Aorta (tissue), 5 donors: Measurements from ENCODE around the gene HERC6. TPM values are rescaled to one million over a fixed set of nuclear protein-coding genes. Genes with fewer than 3 reads are reported as not detected.
A peak's percentile ranks its signal among the peaks of the same experiment; 100 is the strongest.

Experiments
- ATAC-seq: fragments of 200-7000 bp; cut with Tn5 transposase; one replicate; pipeline ENCODE4 v1.9.1; 2022; ENCODE audit warnings: moderate library complexity; ENCODE audit not compliant: low FRiP score
- DNase-seq, 2 donors: peaks; one replicate each; pipeline ENCODE4 v3.0.0-alpha.2; 2020
- H3K27ac ChIP-seq, 2 donors: one replicate each; pipeline ENCODE4 v1.5.1; 2013; ENCODE audit warnings: low read length in 2 of 2, mild to moderate bottlenecking in 2 of 2, moderate library complexity in 2 of 2, control low read depth in 1 of 2, inconsistent platforms in 1 of 2, low read depth in 1 of 2
- H3K27me3 ChIP-seq, 2 donors: one replicate each; pipeline ENCODE4 v1.6.1; 2013; ENCODE audit warnings: control low read depth in 1 of 2, low read length in 1 of 2, mild to moderate bottlenecking in 1 of 2, moderate library complexity in 1 of 2; ENCODE audit not compliant: insufficient read depth in 2 of 2, control insufficient read depth in 1 of 2
- H3K36me3 ChIP-seq, 2 donors: one replicate each; pipeline ENCODE4 v1.6.1; 2013; ENCODE audit warnings: control low read depth in 1 of 2, low read length in 1 of 2, mild to moderate bottlenecking in 1 of 2; ENCODE audit not compliant: insufficient read depth in 2 of 2, control insufficient read depth in 1 of 2
- H3K4me1 ChIP-seq, 2 donors: one replicate each; pipeline ENCODE4 v1.6.1; 2013; ENCODE audit warnings: low read length in 2 of 2, control low read depth in 1 of 2, mild to moderate bottlenecking in 1 of 2, moderate library complexity in 1 of 2; ENCODE audit not compliant: insufficient read depth in 2 of 2, control insufficient read depth in 1 of 2
- H3K4me3 ChIP-seq, 2 donors: one replicate each; pipeline ENCODE4 v1.5.1; 2013; ENCODE audit warnings: low read length in 2 of 2, control low read depth in 1 of 2, mild to moderate bottlenecking in 1 of 2
- H3K9me3 ChIP-seq: one replicate; pipeline ENCODE4 v1.6.1; 2013; ENCODE audit warnings: mild to moderate bottlenecking, low read length; ENCODE audit not compliant: control insufficient read depth
- WGBS, 2 donors: extraction: QIAGEN DNeasy Blood & Tissue Kit; methylation state at CpG; one replicate each; pipeline ENCODE4 v1.1.7; 2013; 5-methylcytosine and 5-hydroxymethylcytosine counted together
- intact Hi-C, 2 donors: fragments of 100-400 bp; cut with DNase I; formaldehyde crosslinking; loops; one replicate each; pipeline versions ENCODE4 v1.14.2 to v1.15.0; 2022
- polyA plus RNA-seq, 2 donors: library from polyadenylated mRNA; stranded (reverse); fragments of 200-250 nt; gene quantifications; one replicate each; pipeline ENCODE4 v1.2.3, GENCODE V29; 2013
- total RNA-seq, 2 donors: library from RNA; stranded (reverse); fragmentation: NEBNext Ultra II Directional; extraction: Animal tissue kit (Norgen Biotek cat#: 25700); gene quantifications; one replicate each; pipeline ENCODE4 v1.2.1, GENCODE V29; 2021
- donor health status: healthy with polysubstance abuse.
- donor health status: Bipolar disorder and iron deficiency.
- donor health status: DM: no; HTN: no; CAD: no.
- donor health status: DM: no; HTN: no; CAD: no.
- donor health status: DM: yes; HTN: yes; CAD: no.

HERC6 gene
- total and polyA plus RNA-seq, 4 donors, result 2.4 to 9.5 (median 5.6) TPM

DNA sequence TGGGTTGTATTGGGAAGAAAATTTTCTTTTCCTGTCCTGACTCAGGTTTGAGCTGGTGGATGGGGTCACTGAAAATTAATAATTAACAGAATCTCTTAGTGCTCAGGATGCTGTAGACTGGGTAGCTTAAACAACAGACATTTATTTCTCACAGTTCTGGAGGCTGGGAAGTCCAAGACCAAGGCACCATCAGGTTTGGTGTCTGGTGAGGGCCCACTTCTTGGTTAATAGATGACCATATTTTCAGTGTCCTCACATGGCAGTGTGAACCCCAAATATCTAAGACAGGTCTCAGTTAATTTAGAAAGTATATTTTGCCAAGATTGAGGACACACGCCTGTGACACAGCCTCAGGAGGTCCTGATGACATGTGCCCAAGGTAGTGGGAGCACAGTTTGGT lies 31.1 kb downstream of the HERC6 start:
- no peak for ATAC-seq
- H3K27me3 ChIP-seq, result no peaks in the 10 kb centered on the region
- no peak overlapping the region for H3K4me3 ChIP-seq
- WGBS, 2 donors, result 94 to 95% methylated on average over 1 of the region's 1 CpG
- intact Hi-C loops, result no loop called here
- peaks cover 0 to 2% of the 10 kb centered on the region in 2 donors for H3K36me3 ChIP-seq
- H3K9me3 ChIP-seq, result no peaks in the 10 kb centered on the region
- H3K4me1 ChIP-seq, result no peaks in the 10 kb centered on the region
- no peak for DNase-seq
- H3K27ac ChIP-seq, result no peak overlapping the region

GRCh38 chr4:88411491-88412096 lies 32.9 kb downstream of the HERC6 start:
- Histone ChIP-seq H3K4me3 (no peak overlapping the region), H3K36me3 (no peaks in the 10 kb centered on the region), H3K4me1 (no peaks in the 10 kb centered on the region), H3K9me3 (no peaks in the 10 kb centered on the region), H3K27me3 (no peaks in the 10 kb centered on the region), H3K27ac (no peak overlapping the region)
- 82 to 83% methylated on average over 3 of the region's 3 CpGs for WGBS, 2 donors
- ATAC-seq (no peak), DNase-seq (no peak)
- intact Hi-C loops, result no loop called here

- no peak for ATAC-seq
- H3K27me3 ChIP-seq, result no peaks in the 10 kb centered on the region
- DNase-seq, result no peak
- H3K4me1 ChIP-seq, result no peaks in the 10 kb centered on the region
- intact Hi-C loops, result no loop called here
- 73 to 77% methylated on average over 1 of the region's 1 CpG for WGBS, 2 donors
- H3K4me3 ChIP-seq, result no peak overlapping the region
- no peaks in the 10 kb centered on the region for H3K36me3 ChIP-seq
- H3K9me3 ChIP-seq, result no peaks in the 10 kb centered on the region
- H3K27ac ChIP-seq, result no peak overlapping the region
Observed at GRCh38 chr4:88413801-88414200, 35.1 kb downstream of the HERC6 start.

GRCh38 chr4:88414755-88415154 lies 36.1 kb downstream of the HERC6 start:
- Histone ChIP-seq H3K9me3 (no peaks in the 10 kb centered on the region), H3K27me3 (no peaks in the 10 kb centered on the region), H3K36me3 (no peaks in the 10 kb centered on the region), H3K4me3 (no peak overlapping the region), H3K4me1 (no peaks in the 10 kb centered on the region), H3K27ac (no peak overlapping the region)
- ATAC-seq (no peak), DNase-seq (no peak)
- 75 to 78% methylated on average over 4 of the region's 4 CpGs for WGBS, 2 donors
- intact Hi-C loops, result no loop called here

DNA sequence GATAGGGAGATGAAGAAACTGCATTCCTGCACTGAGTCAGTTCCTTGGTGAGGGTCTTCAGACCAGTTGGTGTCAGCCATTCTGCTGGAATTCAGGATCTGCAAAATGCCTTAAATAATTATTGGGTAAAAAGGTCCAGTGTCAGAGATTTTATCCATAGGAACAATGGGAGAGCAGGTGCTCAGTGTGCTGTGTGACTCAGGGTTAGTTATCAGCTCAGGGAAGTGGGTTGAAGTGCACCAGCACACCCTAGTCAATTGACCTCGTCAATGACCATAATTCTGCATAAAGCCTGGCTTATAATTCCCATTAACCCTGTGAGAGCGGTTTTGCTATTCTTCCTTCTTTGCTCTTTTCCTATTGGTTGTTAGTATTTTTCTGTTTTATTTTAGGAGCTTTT lies 37.3 kb downstream of the HERC6 start:
- WGBS, 2 donors, result 86 to 89% methylated on average over 2 of the region's 2 CpGs
- H3K27ac ChIP-seq, result no peak overlapping the region
- no peaks in the 10 kb centered on the region for H3K27me3 ChIP-seq
- ATAC-seq (no peak), DNase-seq (no peak)
- no peak overlapping the region for H3K4me3 ChIP-seq
- intact Hi-C loops, result no loop called here
- H3K4me1 ChIP-seq, result no peaks in the 10 kb centered on the region
- no peaks in the 10 kb centered on the region for H3K9me3 ChIP-seq
- no peaks in the 10 kb centered on the region for H3K36me3 ChIP-seq

DNA sequence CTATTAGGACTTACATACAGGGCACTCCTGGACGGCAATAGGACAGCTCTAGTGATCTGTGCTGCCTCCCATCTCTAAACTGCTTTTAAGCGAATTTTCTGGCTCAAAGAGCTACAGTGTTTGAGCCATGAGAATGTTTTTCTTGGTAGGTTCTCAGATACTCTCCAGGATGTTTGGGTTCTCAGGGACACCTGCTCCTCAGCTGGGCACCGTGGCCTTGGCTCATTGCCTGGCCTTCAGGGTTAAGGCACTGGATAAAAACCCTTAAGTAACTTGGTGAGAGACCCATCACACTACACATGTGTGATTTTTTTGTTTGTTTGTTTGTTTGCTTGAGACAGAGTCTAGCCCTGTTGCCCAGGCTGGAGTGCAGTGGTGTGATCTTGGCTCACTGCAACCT lies 39.8 kb downstream of the HERC6 start:
- ATAC-seq (no peak), DNase-seq (no peak)
- intact Hi-C loops, result no loop called here
- Histone ChIP-seq H3K27me3 (no peaks in the 10 kb centered on the region), H3K27ac (no peak overlapping the region), H3K4me1 (no peaks in the 10 kb centered on the region), H3K36me3 (no peaks in the 10 kb centered on the region), H3K9me3 (no peaks in the 10 kb centered on the region), H3K4me3 (no peak overlapping the region)
- 17 to 22% methylated on average over 3 of the region's 3 CpGs for WGBS, 2 donors

- intact Hi-C loops, result no loop called here
- DNase-seq (no peak), ATAC-seq (no peak)
- H3K9me3 ChIP-seq, result no peaks in the 10 kb centered on the region
- WGBS, 2 donors, result 19 to 21% methylated on average over 5 of the region's 5 CpGs
- peak overlapping the region in 1 of 2 donors; percentile 20 for H3K4me3 ChIP-seq
- no peaks in the 10 kb centered on the region for H3K36me3 ChIP-seq
- no peaks in the 10 kb centered on the region for H3K4me1 ChIP-seq
- no peak overlapping the region for H3K27ac ChIP-seq
- H3K27me3 ChIP-seq, result no peaks in the 10 kb centered on the region
Observed at GRCh38 chr4:88419874-88420273, 41.2 kb downstream of the HERC6 start.

GRCh38 chr4:88420844-88421243 lies 42.2 kb downstream of the HERC6 start:
- no peaks in the 10 kb centered on the region for H3K27me3 ChIP-seq
- DNase-seq (no peak), ATAC-seq (no peak)
- H3K36me3 ChIP-seq, result no peaks in the 10 kb centered on the region
- no peak overlapping the region for H3K4me3 ChIP-seq
- no peak overlapping the region for H3K27ac ChIP-seq
- WGBS, 2 donors, result 97 to 98% methylated on average over 1 of the region's 1 CpG
- no peaks in the 10 kb centered on the region for H3K9me3 ChIP-seq
- intact Hi-C loops, result no loop called here
- no peaks in the 10 kb centered on the region for H3K4me1 ChIP-seq

- DNase-seq (no peak), ATAC-seq (no peak)
- no peaks in the 10 kb centered on the region for H3K27me3 ChIP-seq
- intact Hi-C loops, result no loop called here
- no peak overlapping the region for H3K27ac ChIP-seq
- no peaks in the 10 kb centered on the region for H3K36me3 ChIP-seq
- no peaks in the 10 kb centered on the region for H3K4me1 ChIP-seq
- H3K9me3 ChIP-seq, result no peaks in the 10 kb centered on the region
- no peak overlapping the region for H3K4me3 ChIP-seq
- 83 to 85% methylated on average over 2 of the region's 2 CpGs for WGBS, 2 donors
Observed at GRCh38 chr4:88422403-88422802, 43.8 kb downstream of the HERC6 start.
